ENCODE results near the gene PTPN4. TPM values are rescaled to one million over a fixed set of nuclear protein-coding genes. Genes with fewer than 3 reads are reported as not detected.

The PTPN4 gene
- total RNA-seq, 4 donors from 2014 or later = 9.6 to 30.1 (median 18.4) TPM

- peaks cover 0 to 65% (median 0%) of the 10 kb centered on the region in 3 donors for H3K36me3 ChIP-seq
- TF ChIP-seq CTCF (IDR thresholded peaks at IDR 0.05) = no peak
- TF ChIP-seq POLR2A (IDR thresholded peaks at IDR 0.05) = no peak
These were observed 174.6 kb downstream of the PTPN4 start for GRCh38 chr2:119934319-119934718.

GRCh38 chr2:119937680-119938079 is 178.0 kb downstream of the PTPN4 start:
- no peaks in the 10 kb centered on the region for H3K4me1 ChIP-seq
- WGBS, 2 donors = 83 to 91% methylated on average over 2 of the region's 2 CpGs
- no peaks in the 10 kb centered on the region for H3K9me3 ChIP-seq
- no peak for TF ChIP-seq CTCF (IDR thresholded peaks at IDR 0.05)
- no peak for TF ChIP-seq POLR2A (IDR thresholded peaks at IDR 0.05)
- no peak overlapping the region for H3K27ac ChIP-seq
- H3K4me3 ChIP-seq = no peak overlapping the region
- intact Hi-C loops (cut with DNase I) = no loop called here
- peaks cover 0 to 64% (median 0%) of the 10 kb centered on the region in 3 donors for H3K36me3 ChIP-seq
- DNase-seq = no peak
- no peaks in the 10 kb centered on the region for H3K27me3 ChIP-seq

More at GRCh38 chr2:119934319-119934718, 174.6 kb downstream of the PTPN4 start:
- Histone ChIP-seq H3K27ac (no peak overlapping the region), H3K9me3 (no peaks in the 10 kb centered on the region), H3K4me3 (no peak overlapping the region), H3K27me3 (no peaks in the 10 kb centered on the region), H3K4me1 (no peaks in the 10 kb centered on the region)
- no peak for DNase-seq
- intact Hi-C loops (cut with DNase I) = no loop called here

GRCh38 chr2:119939915-119940314 is 180.2 kb downstream of the PTPN4 start:
- WGBS, 2 donors = 75 to 77% methylated on average over 3 of the region's 3 CpGs
- H3K4me3 ChIP-seq = no peak overlapping the region
- intact Hi-C loops (cut with DNase I) = no loop called here
- H3K9me3 ChIP-seq = no peaks in the 10 kb centered on the region
- TF ChIP-seq CTCF (IDR thresholded peaks at IDR 0.05) = no peak
- H3K4me1 ChIP-seq = no peaks in the 10 kb centered on the region
- no peak overlapping the region for H3K27ac ChIP-seq
- DNase-seq = no peak
- H3K36me3 ChIP-seq = peaks cover 0 to 50% (median 0%) of the 10 kb centered on the region in 3 donors
- no peaks in the 10 kb centered on the region for H3K27me3 ChIP-seq

GRCh38 chr2:119940856-119941255 is 181.1 kb downstream of the PTPN4 start:
- no peak for DNase-seq
- Histone ChIP-seq H3K4me3 (no peak overlapping the region), H3K36me3 (peaks cover 0 to 51% (median 0%) of the 10 kb centered on the region in 3 donors), H3K27ac (no peak overlapping the region), H3K9me3 (no peaks in the 10 kb centered on the region), H3K4me1 (no peaks in the 10 kb centered on the region), H3K27me3 (no peaks in the 10 kb centered on the region)
- TF ChIP-seq POLR2A (IDR thresholded peaks at IDR 0.05) (no peak), CTCF (IDR thresholded peaks at IDR 0.05) (no peak)
- intact Hi-C loops (cut with DNase I) = no loop called here

GRCh38 chr2:119941388-119941787 is 181.7 kb downstream of the PTPN4 start:
- DNase-seq = no peak
- no peaks in the 10 kb centered on the region for H3K9me3 ChIP-seq
- TF ChIP-seq CTCF (IDR thresholded peaks at IDR 0.05) (no peak), POLR2A (IDR thresholded peaks at IDR 0.05) (no peak)
- WGBS, 2 donors = 83 to 86% methylated on average over 1 of the region's 1 CpG
- no peaks in the 10 kb centered on the region for H3K27me3 ChIP-seq
- H3K4me3 ChIP-seq = no peak overlapping the region
- intact Hi-C loops (cut with DNase I) = no loop called here
- H3K27ac ChIP-seq = no peak overlapping the region
- no peaks in the 10 kb centered on the region for H3K4me1 ChIP-seq
- peaks cover 0 to 50% (median 0%) of the 10 kb centered on the region in 3 donors for H3K36me3 ChIP-seq

Measured in esophagus squamous epithelium (tissue), 5 donors.